ENCODE data around the gene CNTRL.

DNA sequence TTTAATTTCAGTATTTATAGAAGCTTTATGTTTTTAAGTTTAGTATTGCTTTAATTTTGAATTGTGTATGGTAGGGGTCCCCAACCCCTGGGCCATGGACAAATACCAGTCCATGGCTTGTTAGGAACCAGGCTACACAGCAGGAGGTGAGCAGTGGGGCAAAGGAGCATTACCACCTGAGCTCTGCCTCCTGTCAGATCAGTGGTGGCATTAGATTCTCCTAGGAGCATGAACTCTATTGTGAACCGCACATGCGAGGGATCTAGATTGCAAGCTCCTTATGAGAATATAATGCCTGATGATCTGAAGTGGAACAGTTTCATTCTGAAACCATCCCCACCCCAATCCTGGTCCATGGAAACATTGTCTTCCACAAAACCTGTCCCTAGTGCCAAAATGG lies 26.6 kb upstream of the CNTRL start:
- TF ChIP-seq POLR2AphosphoS5 (IDR thresholded peaks at IDR 0.05; ENCODE audit: low read depth, low read length), result no peak
- TF ChIP-seq POLR2A (IDR thresholded peaks at IDR 0.05; ENCODE audit: low read depth, low read length), result no peak
